Keratinocyte (primary cell): Measurements from ENCODE around the gene HMCN2. TPM values are rescaled to one million over a fixed set of nuclear protein-coding genes. Genes with fewer than 3 reads are reported as not detected.

Experiments used
- DNase-seq: peaks from one replicate; pipeline ENCODE4 v3.0.0-alpha.2; 2011; ENCODE audit warnings: low read depth, missing footprints, low spot score
- FAIRE-seq: peaks from 2 replicates; lab custom pipeline; 2011; peaks lifted over from hg19 to GRCh38; lab: Jason Lieb, UNC
- H2AFZ ChIP-seq: 2 replicates; pipeline ENCODE4 v1.6.0; 2012; ENCODE audit warnings: low read length, control low read depth, inconsistent platforms; ENCODE audit not compliant: control insufficient read depth
- H3K27ac ChIP-seq: 2 replicates; pipeline ENCODE4 v1.5.1; 2011; ENCODE audit warnings: low read length; ENCODE audit not compliant: control insufficient read depth, insufficient read depth
- H3K27me3 ChIP-seq: 3 replicates; pipeline ENCODE4 v1.6.0; 2011; ENCODE audit warnings: low read length; ENCODE audit not compliant: control insufficient read depth, insufficient read depth; ENCODE audit errors: extremely low read depth
- H3K36me3 ChIP-seq, 2 experiments: 2 replicates in 1 of 2; 3 replicates in 1 of 2; pipeline ENCODE4 v1.5.1; 2011; ENCODE audit warnings: low read length in 2 of 2, mild to moderate bottlenecking in 1 of 2; ENCODE audit not compliant: control insufficient read depth in 2 of 2, insufficient read depth in 2 of 2; ENCODE audit errors: extremely low read depth in 1 of 2
- H3K4me1 ChIP-seq: 3 replicates; pipeline ENCODE4 v1.5.1; 2011; ENCODE audit warnings: low read length; ENCODE audit not compliant: control insufficient read depth, insufficient read depth; ENCODE audit errors: extremely low read depth
- H3K4me2 ChIP-seq: 3 replicates; pipeline ENCODE4 v1.6.0; 2011; ENCODE audit warnings: low read depth, low read length; ENCODE audit not compliant: control insufficient read depth, insufficient read depth; ENCODE audit errors: extremely low read depth
- H3K4me3 ChIP-seq, 3 experiments: fragments of 200-600 bp in 1 of 3; sonication (generic) in 1 of 3; 2 replicates in 2 of 3; 3 replicates in 1 of 3; pipeline ENCODE4 v1.5.1; 2011 to 2016; ENCODE audit warnings: low read length in 3 of 3, mild to moderate bottlenecking in 3 of 3, control low read depth in 2 of 3, inconsistent platforms in 1 of 3, low read depth in 1 of 3, mixed read lengths in 1 of 3, mixed run types in 1 of 3, moderate library complexity in 1 of 3; ENCODE audit not compliant: control insufficient read depth in 2 of 3, insufficient read depth in 2 of 3; ENCODE audit errors: extremely low read depth in 1 of 3
- H3K79me2 ChIP-seq: 2 replicates; pipeline ENCODE4 v1.6.0; 2012; ENCODE audit warnings: low read length; ENCODE audit not compliant: control insufficient read depth, insufficient read depth
- H3K9ac ChIP-seq: 3 replicates; pipeline ENCODE4 v1.6.0; 2011; ENCODE audit warnings: low read length; ENCODE audit not compliant: control insufficient read depth, insufficient read depth; ENCODE audit errors: extremely low read depth
- H3K9me1 ChIP-seq: 3 replicates; pipeline ENCODE4 v1.6.0; 2011; ENCODE audit warnings: low read length; ENCODE audit not compliant: control insufficient read depth, insufficient read depth; ENCODE audit errors: extremely low read depth
- H3K9me3 ChIP-seq: 2 replicates; pipeline ENCODE4 v1.5.1; 2012; ENCODE audit warnings: low read depth, low read length; ENCODE audit not compliant: control insufficient read depth
- H4K20me1 ChIP-seq: 3 replicates; pipeline ENCODE4 v1.6.0; 2011; ENCODE audit warnings: low read length; ENCODE audit not compliant: control insufficient read depth, insufficient read depth; ENCODE audit errors: extremely low read depth
- CTCF ChIP-seq, 3 experiments: IDR thresholded peaks in 1 of 3; conservative IDR thresholded peaks in 1 of 3; optimal IDR thresholded peaks in 1 of 3; 2 replicates in 2 of 3; 3 replicates in 1 of 3; pipeline versions ENCODE3 to v1.5.1; 2011; ENCODE audit warnings: low read length in 3 of 3, mild to moderate bottlenecking in 3 of 3, moderate library complexity in 2 of 3, control low read depth in 1 of 3, inconsistent platforms in 1 of 3; ENCODE audit not compliant: insufficient read depth in 2 of 3; ENCODE audit errors: extremely low read depth in 1 of 3
- EZH2 ChIP-seq: IDR thresholded peaks from one replicate; pipeline ENCODE4 v1.6.1; 2012; ENCODE audit warnings: inconsistent platforms, mild to moderate bottlenecking, low read length, moderate library complexity
- dilution Hi-C: fragments of 300-500 bp; cut with MboI; formaldehyde crosslinking; loops from one replicate; pipeline ENCODE4 v1.7.0; 2020; ENCODE audit warnings: low sequenced_read_pairs; ENCODE audit not compliant: extremely low pct_ligation_motif_present
- polyA plus RNA-seq, 5 experiments: library from polyadenylated mRNA; depleted of rRNA in 3 of 5; stranded (reverse) in 3 of 5; stranded (forward) in 1 of 5; unstranded in 1 of 5; fragments of >200 nt; gene quantifications; 1 replicate in 1 of 5; 2 replicates in 3 of 5; 3 replicates in 1 of 5; pipeline versions ENCODE4 v1.2.1 to v1.2.3, GENCODE V29; 2011 to 2012; ENCODE audit warnings: missing spikeins in 2 of 5, low read depth in 1 of 5, low replicate concordance in 1 of 5

Gene HMCN2
- polyA plus RNA-seq, 1 donor (not counting 4 experiments of a cell fraction or from before 2014, with no cell fraction given): not detected

- dilution Hi-C loops: no loop called here
- H4K20me1 ChIP-seq: no peaks in the 10 kb centered on the region
- H3K9ac ChIP-seq: no peak overlapping the region
- DNase-seq: no peak
- H3K4me2 ChIP-seq: no peak overlapping the region
- no peaks in the 10 kb centered on the region for H3K36me3 ChIP-seq
- H3K4me3 ChIP-seq: no peak overlapping the region
- no peaks in the 10 kb centered on the region for H3K9me1 ChIP-seq
- H3K4me1 ChIP-seq: no peaks in the 10 kb centered on the region
- no peak for FAIRE-seq
- H2AFZ ChIP-seq: no peak overlapping the region
- TF ChIP-seq EZH2 (no peak), CTCF (optimal IDR thresholded peaks at IDR 0.05 in 1 of 3, IDR thresholded peaks at IDR 0.05 in 1 of 3, conservative IDR thresholded peaks at IDR 0.05 in 1 of 3; ENCODE audit: extremely low read depth in 1 of 3, insufficient read depth in 2 of 3, low read length in 3 of 3) (no peak)
- H3K27ac ChIP-seq: no peak overlapping the region
- peaks cover 9% of the 10 kb centered on the region for H3K27me3 ChIP-seq
- no peaks in the 10 kb centered on the region for H3K9me3 ChIP-seq
- no peaks in the 10 kb centered on the region for H3K79me2 ChIP-seq
Measured at GRCh38 chr9:130366072-130366471, 100.5 kb downstream of the HMCN2 start.

DNA sequence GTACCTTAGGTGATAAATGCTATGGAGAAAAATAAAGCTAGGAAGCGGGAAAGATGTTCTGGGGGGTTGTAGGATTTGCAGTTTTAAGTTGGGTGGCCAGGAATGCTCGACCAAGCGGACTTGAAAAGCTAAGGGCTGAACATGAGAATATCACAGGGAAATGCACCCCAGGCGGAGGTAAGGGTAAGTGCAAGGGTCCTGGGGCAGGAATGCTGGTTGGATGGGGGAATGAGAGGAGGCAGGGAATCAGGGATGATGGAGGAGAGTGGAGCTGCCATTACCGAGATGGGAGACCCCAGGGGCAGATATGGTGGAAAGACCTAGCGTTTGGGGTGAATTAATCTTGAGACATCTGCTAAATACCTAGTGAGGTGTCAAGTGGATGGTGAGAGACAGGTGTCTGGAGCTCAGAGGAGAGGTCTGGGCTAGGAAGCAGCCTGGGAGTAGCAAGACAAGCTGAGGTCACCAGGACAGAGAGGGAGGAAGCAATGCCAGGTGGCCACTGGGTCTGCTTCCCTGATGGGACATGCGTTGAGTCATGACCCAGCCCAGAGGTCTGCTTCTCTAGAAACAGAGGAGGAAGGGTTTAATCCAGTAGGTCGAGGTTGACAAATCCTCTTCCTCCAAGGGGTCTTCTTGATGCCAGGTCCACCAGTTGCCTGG lies 101.5 kb downstream of the HMCN2 start:
- Histone ChIP-seq H3K79me2 (no peaks in the 10 kb centered on the region), H3K9ac (no peak overlapping the region), H3K4me2 (no peak overlapping the region), H3K4me3 (no peak overlapping the region), H4K20me1 (no peaks in the 10 kb centered on the region), H3K27me3 (peaks cover 10% of the 10 kb centered on the region), H3K27ac (no peak overlapping the region), H3K36me3 (no peaks in the 10 kb centered on the region), H3K4me1 (no peaks in the 10 kb centered on the region), H3K9me1 (no peaks in the 10 kb centered on the region), H3K9me3 (no peaks in the 10 kb centered on the region), H2AFZ (no peak overlapping the region)
- no peak for DNase-seq
- no peak for FAIRE-seq
- dilution Hi-C loops: no loop called here
- no peak for TF ChIP-seq EZH2
- TF ChIP-seq CTCF (optimal IDR thresholded peaks at IDR 0.05 in 1 of 3, IDR thresholded peaks at IDR 0.05 in 1 of 3, conservative IDR thresholded peaks at IDR 0.05 in 1 of 3; ENCODE audit: extremely low read depth in 1 of 3, insufficient read depth in 2 of 3, low read length in 3 of 3): no peak
